Measurements from ENCODE around the gene ATP2C1.

Gene ATP2C1

GRCh38 chr3:130894130-130894985 is 474 bp downstream of the ATP2C1 start:
- peak; percentile 5 for DNase-seq (ENCODE audit: low read depth)

- no peak for DNase-seq (ENCODE audit: low read depth)
These were observed 1.0 kb downstream of the ATP2C1 start for GRCh38 chr3:130894986-130895280.

- DNase-seq (ENCODE audit: low read depth), result no peak
These were observed 2.0 kb downstream of the ATP2C1 start for GRCh38 chr3:130895690-130896488.

GRCh38 chr3:130897316-130897715 is 3.4 kb downstream of the ATP2C1 start:
- DNase-seq (ENCODE audit: low read depth), result no peak

GRCh38 chr3:130900959-130901358 is 7.1 kb downstream of the ATP2C1 start:
- no peak for DNase-seq (ENCODE audit: low read depth)

GRCh38 chr3:130901463-130902204 is 7.8 kb downstream of the ATP2C1 start:
- no peak for DNase-seq (ENCODE audit: low read depth)

- no peak for DNase-seq (ENCODE audit: low read depth)
These were observed 9.6 kb downstream of the ATP2C1 start for GRCh38 chr3:130903412-130903908.

- DNase-seq (ENCODE audit: low read depth), result no peak
These were observed 10.6 kb downstream of the ATP2C1 start for GRCh38 chr3:130904491-130904890.

GRCh38 chr3:130905551-130905950 is 11.7 kb downstream of the ATP2C1 start:
- DNase-seq (ENCODE audit: low read depth), result no peak

GRCh38 chr3:130906374-130906995 is 12.6 kb downstream of the ATP2C1 start:
- no peak for DNase-seq (ENCODE audit: low read depth)

- DNase-seq (ENCODE audit: low read depth), result no peak
These were observed 13.6 kb downstream of the ATP2C1 start for GRCh38 chr3:130907500-130907899.

- no peak for DNase-seq (ENCODE audit: low read depth)
These were observed 14.1 kb downstream of the ATP2C1 start for GRCh38 chr3:130907966-130908365.

- DNase-seq (ENCODE audit: low read depth), result no peak
These were observed 21.8 kb downstream of the ATP2C1 start for GRCh38 chr3:130915567-130916292.

- DNase-seq (ENCODE audit: low read depth), result no peak
These were observed 22.8 kb downstream of the ATP2C1 start for GRCh38 chr3:130916507-130917167.

GRCh38 chr3:130918328-130918727 is 24.4 kb downstream of the ATP2C1 start:
- DNase-seq (ENCODE audit: low read depth), result no peak

- no peak for DNase-seq (ENCODE audit: low read depth)
These were observed 31.7 kb downstream of the ATP2C1 start for GRCh38 chr3:130925628-130926027.

- no peak for DNase-seq (ENCODE audit: low read depth)
These were observed 32.6 kb downstream of the ATP2C1 start for GRCh38 chr3:130926504-130926903.

GRCh38 chr3:130929804-130930203 is 35.9 kb downstream of the ATP2C1 start:
- DNase-seq (ENCODE audit: low read depth), result no peak

- DNase-seq (ENCODE audit: low read depth), result no peak
These were observed 39.1 kb downstream of the ATP2C1 start for GRCh38 chr3:130932979-130933378.

- DNase-seq (ENCODE audit: low read depth), result no peak
These were observed 40.0 kb downstream of the ATP2C1 start for GRCh38 chr3:130933801-130934345.
